A673 (cell line): ENCODE measurements around the gene DAP3. TPM values are rescaled to one million over a fixed set of nuclear protein-coding genes. Genes with fewer than 3 reads are reported as not detected.
"Not testable (repeated sequence)": the region's sequence is repeated elsewhere in the genome, so short reads cannot be mapped to it uniquely, and the experiment has no call there.

Source experiments
- BruUV-seq: library from RNA; stranded (reverse); fragments of 400-500 nt; replicated peaks from 2 replicates; lab custom pipeline; 2021; lab: Mats Ljungman, UMichigan
- CTCF ChIA-PET: fragments of 300-600 bp; sonication (Branson Sonifier 250); formaldehyde crosslinking; loops from one replicate; lab custom pipeline; 2022; ENCODE audit warnings: antibody characterized with exemption; lab: Charles Lee
- POLR2A ChIA-PET: fragments of 300-600 bp; sonication (Branson Sonifier 250); formaldehyde crosslinking; loops from one replicate; lab custom pipeline; 2022; ENCODE audit warnings: antibody characterized with exemption; ENCODE audit not compliant: low non-redundant PET; lab: Charles Lee
- DNase-seq: peaks from one replicate; pipeline ENCODE4 v3.0.0-alpha.2; 2015; ENCODE audit warnings: low spot score
- H3K27ac ChIP-seq: fragments of 200-600 bp; sonication (generic); 2 replicates; pipeline ENCODE4 v1.5.1; 2016; ENCODE audit warnings: mixed run types, low read depth, mild to moderate bottlenecking, mixed read lengths, antibody characterized with exemption, low read length; ENCODE audit not compliant: poor library complexity, severe bottlenecking
- H3K27me3 ChIP-seq: fragments of 200-600 bp; sonication (generic); replicated peaks from 2 replicates; pipeline ENCODE4 v1.6.1; 2017; ENCODE audit warnings: mixed run types, low read depth, mild to moderate bottlenecking, mixed read lengths, antibody characterized with exemption, low read length; ENCODE audit not compliant: insufficient read depth, poor library complexity
- H3K36me3 ChIP-seq: fragments of 200-600 bp; sonication (generic); 2 replicates; pipeline ENCODE4 v1.6.1; 2016; ENCODE audit warnings: mixed run types, mild to moderate bottlenecking, mixed read lengths, antibody characterized with exemption, low read length; ENCODE audit not compliant: insufficient read depth, poor library complexity, severe bottlenecking
- H3K4me1 ChIP-seq: fragments of 200-600 bp; sonication (generic); 2 replicates; pipeline ENCODE4 v1.6.1; 2017; ENCODE audit warnings: mixed run types, mild to moderate bottlenecking, mixed read lengths, antibody characterized with exemption, low read length; ENCODE audit not compliant: insufficient read depth, poor library complexity, severe bottlenecking
- H3K4me3 ChIP-seq: fragments of 200-600 bp; sonication (generic); 2 replicates; pipeline ENCODE4 v1.5.1; 2016; ENCODE audit warnings: low read depth, mixed run types, mild to moderate bottlenecking, mixed read lengths, low read length; ENCODE audit not compliant: poor library complexity, severe bottlenecking
- H3K9me3 ChIP-seq: fragments of 200-600 bp; sonication (generic); 2 replicates; pipeline ENCODE4 v1.6.1; 2016; ENCODE audit warnings: mixed run types, low read depth, mild to moderate bottlenecking, mixed read lengths, antibody characterized with exemption, low read length; ENCODE audit not compliant: poor library complexity, severe bottlenecking
- CTCF ChIP-seq: fragments of 300-800, 200-600 bp; sonication (generic); conservative IDR thresholded peaks from 2 replicates; pipeline ENCODE4 v1.5.1; 2017; ENCODE audit warnings: low read depth, mild to moderate bottlenecking, antibody characterized with exemption, low read length, moderate library complexity, mixed read lengths
- EZH2 ChIP-seq: fragments of 200-600 bp; sonication (generic); IDR thresholded peaks from 2 replicates; pipeline ENCODE4 v1.6.1; 2017; ENCODE audit warnings: borderline replicate concordance, low read depth, mild to moderate bottlenecking, mixed read lengths, antibody characterized with exemption, low read length; ENCODE audit not compliant: poor library complexity, severe bottlenecking
- intact Hi-C: fragments of 100-400 bp; cut with micrococcal nuclease; formaldehyde crosslinking; loops from one replicate; pipeline ENCODE4 v1.10.0; 2022; ENCODE audit not compliant: unreplicated experiment
- total RNA-seq: library from RNA; stranded (reverse); gene quantifications from 2 replicates; pipeline ENCODE4 v1.2.3, GENCODE V29; 2021

DAP3 gene
- total RNA-seq, 1 experiment from 2014 or later: 205 TPM

- H3K9me3 ChIP-seq, H3K4me1 ChIP-seq, H3K27me3 ChIP-seq, CTCF ChIA-PET, BruUV-seq, H3K27ac ChIP-seq, H3K4me3 ChIP-seq, POLR2A ChIA-PET, DNase-seq, intact Hi-C loops: not testable (repeated sequence)
- peaks cover 36% of the 10 kb centered on the region for H3K36me3 ChIP-seq
- TF ChIP-seq CTCF: 0 out of 2 replicates have a peak, but pooled peaks have one; percentile 28
Measured at GRCh38 chr1:155712636-155713035, 23.7 kb downstream of the DAP3 start.

- BruUV-seq: no TSS peak
- Histone ChIP-seq H3K4me1 (no peaks in the 10 kb centered on the region), H3K27me3 (no peaks in the 10 kb centered on the region), H3K4me3 (no peak overlapping the region), H3K36me3 (peaks cover 36% of the 10 kb centered on the region), H3K27ac (no peak overlapping the region), H3K9me3 (peaks cover 5% of the 10 kb centered on the region)
- no peak for DNase-seq
- ChIA-PET CTCF (no interaction called here), POLR2A (no interaction called here)
- intact Hi-C loops: no loop called here
- TF ChIP-seq CTCF (no peak), EZH2 (no peak)
Measured at GRCh38 chr1:155713075-155713474, 24.2 kb downstream of the DAP3 start.

GRCh38 chr1:155715056-155715455 lies 26.2 kb downstream of the DAP3 start:
- CTCF ChIA-PET, BruUV-seq, POLR2A ChIA-PET, DNase-seq, H3K27me3 ChIP-seq, H3K9me3 ChIP-seq, H3K27ac ChIP-seq, intact Hi-C loops, H3K4me3 ChIP-seq, H3K4me1 ChIP-seq: not testable (repeated sequence)
- H3K36me3 ChIP-seq: peaks cover 29% of the 10 kb centered on the region

- no peak overlapping the region for H3K27ac ChIP-seq
- ChIA-PET CTCF (no interaction called here), POLR2A (no interaction called here)
- TF ChIP-seq EZH2: no peak
- no peak for TF ChIP-seq CTCF
- no peaks in the 10 kb centered on the region for H3K9me3 ChIP-seq
- no peaks in the 10 kb centered on the region for H3K4me1 ChIP-seq
- H3K4me3 ChIP-seq: no peak overlapping the region
- DNase-seq: no peak
- H3K27me3 ChIP-seq: no peaks in the 10 kb centered on the region
- intact Hi-C loops: no loop called here
- H3K36me3 ChIP-seq: peaks cover 27% of the 10 kb centered on the region
- BruUV-seq: no TSS peak
Measured at GRCh38 chr1:155715777-155716176, 26.9 kb downstream of the DAP3 start.
